HG03039 (cell line): ENCODE results near the gene KMT2C.
A peak's percentile ranks its signal among the peaks of the same experiment; 100 is the strongest.
"Not testable (repeated sequence)": the region's sequence is repeated elsewhere in the genome, so short reads cannot be mapped to it uniquely, and the experiment has no call there.

Experiments used
- ATAC-seq: cut with Tn5 transposase; IDR thresholded peaks from one replicate; pipeline ENCODE4 v1.9.1; 2021; ENCODE audit warnings: mild to moderate bottlenecking, moderate library complexity; ENCODE audit not compliant: unreplicated experiment

KMT2C gene

DNA sequence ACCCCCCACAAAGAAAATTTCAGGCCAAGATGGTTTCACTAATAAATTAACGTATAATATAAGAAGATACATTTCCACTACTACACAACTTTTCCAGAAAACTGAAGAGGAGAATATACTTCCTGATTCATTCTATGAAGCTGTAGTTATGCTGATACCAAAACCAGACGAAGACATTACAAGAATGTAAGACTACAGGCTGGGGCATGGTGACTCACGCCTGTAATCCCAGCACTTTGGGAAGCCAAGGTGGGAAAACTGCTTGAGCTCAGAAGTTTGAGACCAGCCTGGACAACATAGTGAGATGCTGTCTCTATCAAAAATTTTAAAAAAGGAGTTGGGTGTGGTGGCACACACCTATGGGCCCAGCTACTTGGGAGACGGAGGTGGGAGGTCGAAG lies 201.4 kb downstream of the KMT2C start:
- ATAC-seq: not testable (repeated sequence)

DNA sequence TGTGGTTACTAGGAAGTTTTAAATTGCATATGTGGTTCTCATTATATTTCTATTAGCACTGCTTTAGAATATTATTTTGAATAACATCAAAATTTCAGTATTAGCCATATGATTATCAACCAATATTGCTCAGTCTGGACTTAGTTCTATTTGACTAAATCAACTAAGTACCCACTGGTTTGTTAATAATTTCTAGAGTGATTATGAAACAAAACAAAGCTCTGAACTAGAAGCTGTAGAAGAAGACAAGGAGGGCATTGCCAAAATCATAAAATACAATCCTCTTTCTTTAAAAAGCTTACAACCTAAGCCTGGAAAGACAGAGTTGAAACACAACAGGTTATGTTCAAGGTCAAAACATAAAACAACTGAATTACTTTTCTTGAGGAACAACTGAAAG lies 204.7 kb downstream of the KMT2C start:
- ATAC-seq: no peak

DNA sequence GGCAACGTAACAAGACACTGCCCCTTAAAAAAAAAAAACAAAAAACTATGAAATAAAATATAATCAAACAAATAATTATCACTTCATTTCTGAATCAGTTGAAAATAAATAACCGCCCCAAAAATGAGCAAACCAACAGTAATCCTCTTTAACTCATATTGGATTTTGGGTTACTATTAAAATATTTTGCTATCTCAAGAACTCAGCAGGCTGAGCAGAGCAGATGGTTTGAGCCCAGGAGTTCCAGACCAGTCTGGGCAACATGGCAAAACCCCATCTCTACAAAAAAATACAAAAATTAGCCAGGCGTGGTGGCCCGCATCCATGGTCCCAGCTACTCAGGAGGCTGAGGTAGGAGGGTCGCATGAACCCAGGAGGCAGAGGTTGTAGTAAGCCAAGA lies 216.2 kb downstream of the KMT2C start:
- not testable (repeated sequence) for ATAC-seq

DNA sequence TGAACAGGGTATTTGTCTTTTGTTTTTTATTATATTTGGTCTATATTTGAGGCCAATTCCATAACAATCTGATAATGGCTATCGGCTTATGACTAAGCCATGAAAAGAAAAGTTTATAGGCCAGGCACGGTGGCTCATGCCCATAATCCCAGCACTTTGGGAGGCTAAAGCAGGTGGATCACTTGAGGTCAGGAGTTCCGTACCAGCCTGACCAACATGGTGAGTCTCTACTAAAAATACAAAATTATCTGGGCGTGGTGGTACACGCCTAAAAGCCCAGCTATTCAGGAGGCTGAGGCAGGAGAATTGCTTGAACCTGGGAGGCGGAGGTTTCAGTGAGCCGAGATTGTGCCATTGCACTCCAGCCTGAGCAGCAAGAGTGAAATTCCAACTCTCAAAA lies 227.0 kb downstream of the KMT2C start:
- not testable (repeated sequence) for ATAC-seq

DNA sequence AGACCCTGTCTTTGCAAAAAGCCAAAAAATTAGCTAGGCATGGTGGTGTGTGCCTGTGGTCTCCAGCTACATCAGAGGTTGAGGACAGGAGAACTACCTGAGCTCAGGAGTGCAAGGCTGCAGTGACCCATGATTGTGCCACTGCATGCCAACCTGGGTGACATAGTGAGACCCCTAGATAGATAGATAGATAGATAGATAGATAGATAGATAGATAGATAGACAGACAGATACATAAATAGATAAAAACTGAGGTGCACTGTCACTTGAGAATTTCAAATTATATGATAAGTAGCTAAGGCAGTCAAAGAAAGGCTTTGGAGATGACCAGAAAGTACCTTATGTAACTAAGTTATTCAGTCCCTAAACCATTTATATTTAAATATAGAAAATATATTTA lies 231.4 kb downstream of the KMT2C start:
- ATAC-seq: not testable (repeated sequence)

GRCh38 chr7:152203095-152203494 lies 232.7 kb downstream of the KMT2C start:
- ATAC-seq: no peak

DNA sequence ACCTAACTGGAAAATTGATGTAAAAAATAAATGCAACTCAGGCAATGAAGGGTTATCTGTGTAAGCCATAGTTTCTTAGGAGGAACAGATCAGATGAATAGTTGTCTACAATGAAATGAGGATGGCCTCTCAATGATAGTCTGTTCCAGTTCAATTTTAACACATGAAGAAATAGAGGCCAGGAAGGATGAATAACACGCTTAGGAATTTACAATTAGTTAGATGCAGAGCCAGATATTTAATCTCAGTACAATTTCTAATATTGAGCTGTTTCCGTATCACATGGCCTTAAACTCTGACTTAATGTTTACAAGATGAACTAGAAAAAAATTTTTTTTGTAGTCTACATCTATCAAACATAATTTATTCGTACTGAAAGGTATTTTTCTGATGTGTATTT lies 233.7 kb downstream of the KMT2C start:
- no peak for ATAC-seq

- ATAC-seq: no peak
These were observed 235.4 kb downstream of the KMT2C start for GRCh38 chr7:152200395-152200794.

DNA sequence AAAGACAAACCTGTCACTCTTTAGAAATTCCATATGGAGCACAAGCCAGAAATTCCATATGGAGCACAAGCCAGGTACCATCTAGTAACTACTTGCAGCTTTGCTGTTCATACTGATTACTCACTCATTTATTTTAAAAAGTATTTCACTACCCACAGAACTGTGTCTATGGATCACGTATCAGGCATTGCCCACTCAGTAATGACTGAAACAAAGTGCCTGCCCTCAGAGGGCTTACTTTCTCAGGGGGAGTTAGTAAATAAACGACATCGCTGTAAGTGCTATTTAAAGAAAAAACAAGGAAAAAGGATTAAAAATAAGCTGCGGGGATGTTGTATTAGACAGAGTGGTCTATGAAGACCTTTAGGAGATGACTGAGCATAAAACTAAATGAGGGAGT lies 239.4 kb downstream of the KMT2C start:
- ATAC-seq: no peak

DNA sequence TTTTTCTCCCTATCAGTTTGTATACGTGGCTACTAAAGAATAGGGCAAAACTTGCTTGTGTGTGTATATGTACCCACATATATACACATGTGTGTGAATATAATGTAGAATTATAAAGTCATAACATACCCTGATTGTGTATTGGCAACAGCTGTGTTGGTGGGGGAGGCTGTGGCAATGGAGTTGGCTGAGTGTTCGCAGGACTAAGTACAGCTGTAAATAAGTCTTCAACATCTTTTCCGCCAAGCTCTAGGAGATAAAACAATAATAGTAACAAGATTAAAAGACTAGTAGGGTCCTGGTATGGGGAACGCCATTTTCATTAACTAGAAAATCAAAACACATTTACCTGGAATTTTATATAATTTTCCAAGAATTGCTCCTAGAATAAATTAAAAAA lies 241.9 kb downstream of the KMT2C start:
- ATAC-seq: no peak

- no peak for ATAC-seq
These were observed 246.7 kb downstream of the KMT2C start for GRCh38 chr7:152189061-152189460.

DNA sequence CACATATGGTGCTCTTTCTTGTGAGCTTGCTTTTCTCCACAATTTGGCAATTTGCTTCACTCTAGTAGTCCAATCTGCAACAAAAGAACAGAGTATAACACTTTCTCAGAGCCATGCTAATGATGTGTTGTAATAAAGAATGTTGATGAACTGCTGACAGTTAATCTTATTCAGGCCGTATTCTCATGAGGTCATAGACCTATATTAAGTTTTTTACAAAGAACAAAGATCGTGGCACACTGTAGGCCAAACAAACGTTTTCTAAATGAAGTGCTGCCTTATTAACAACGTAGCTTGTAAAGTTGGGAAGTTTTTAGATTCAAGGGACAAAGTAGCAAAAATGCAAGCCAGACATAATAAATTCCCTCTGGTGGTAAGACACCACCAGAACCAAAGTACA lies 250.2 kb downstream of the KMT2C start:
- no peak for ATAC-seq

DNA sequence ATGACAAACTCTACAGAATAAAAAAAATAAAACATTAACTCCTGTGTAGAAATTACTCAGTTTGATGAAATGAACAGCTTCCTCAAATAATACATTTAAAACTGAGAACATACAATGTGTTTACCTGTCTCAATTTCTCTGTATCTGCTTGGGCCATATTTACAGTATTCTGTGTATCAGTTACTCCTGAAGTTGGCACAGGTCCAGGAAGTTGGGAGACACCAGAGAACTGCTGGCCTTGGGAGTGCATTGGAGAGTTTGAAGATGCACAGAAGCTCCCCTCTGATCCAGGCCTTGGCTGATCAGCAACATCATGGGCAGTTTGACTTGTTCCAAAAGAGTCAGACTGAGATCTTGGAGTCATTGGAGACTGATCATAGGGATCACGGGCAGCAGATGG lies 255.2 kb downstream of the KMT2C start:
- ATAC-seq: no peak

- no peak for ATAC-seq
These were observed 255.8 kb downstream of the KMT2C start for GRCh38 chr7:152180048-152180447.

GRCh38 chr7:152178405-152179058 lies 257.3 kb downstream of the KMT2C start:
- ATAC-seq: no peak

DNA sequence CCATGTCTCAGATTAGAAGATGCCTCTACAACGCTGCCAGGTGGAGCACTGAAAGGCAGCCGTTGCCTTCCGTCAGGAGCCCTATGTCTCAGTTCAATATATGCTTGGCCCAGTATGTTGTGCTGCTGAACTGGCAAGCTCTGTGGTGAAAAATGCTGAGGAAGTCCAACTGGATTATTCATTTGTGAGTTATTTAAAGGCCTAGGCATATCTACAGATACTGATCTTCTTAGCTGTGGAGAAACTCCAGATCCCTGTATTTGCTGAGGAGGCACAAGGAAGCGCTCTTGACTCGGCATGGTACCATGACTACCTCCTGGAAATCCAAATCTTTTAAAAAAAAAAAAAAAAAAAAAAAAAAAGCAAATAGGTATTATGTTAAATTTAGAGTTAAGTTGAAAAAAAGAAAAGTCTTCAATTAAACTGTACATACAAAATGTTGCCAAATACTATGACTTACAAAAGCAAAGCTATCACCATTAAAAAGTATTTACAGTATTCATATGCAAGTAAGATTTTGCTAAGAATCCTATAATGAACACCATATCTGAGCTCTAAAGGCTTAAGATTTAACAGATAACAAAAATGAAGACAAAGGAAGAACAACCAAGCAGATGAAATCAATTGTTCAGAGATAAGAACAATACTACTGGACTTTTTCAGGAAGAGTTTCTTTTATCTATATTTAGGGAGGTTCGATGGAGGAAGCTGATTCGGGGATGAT lies 258.0 kb downstream of the KMT2C start:
- no peak for ATAC-seq

- ATAC-seq: no peak
These were observed 259.0 kb downstream of the KMT2C start for GRCh38 chr7:152176797-152177196.

DNA sequence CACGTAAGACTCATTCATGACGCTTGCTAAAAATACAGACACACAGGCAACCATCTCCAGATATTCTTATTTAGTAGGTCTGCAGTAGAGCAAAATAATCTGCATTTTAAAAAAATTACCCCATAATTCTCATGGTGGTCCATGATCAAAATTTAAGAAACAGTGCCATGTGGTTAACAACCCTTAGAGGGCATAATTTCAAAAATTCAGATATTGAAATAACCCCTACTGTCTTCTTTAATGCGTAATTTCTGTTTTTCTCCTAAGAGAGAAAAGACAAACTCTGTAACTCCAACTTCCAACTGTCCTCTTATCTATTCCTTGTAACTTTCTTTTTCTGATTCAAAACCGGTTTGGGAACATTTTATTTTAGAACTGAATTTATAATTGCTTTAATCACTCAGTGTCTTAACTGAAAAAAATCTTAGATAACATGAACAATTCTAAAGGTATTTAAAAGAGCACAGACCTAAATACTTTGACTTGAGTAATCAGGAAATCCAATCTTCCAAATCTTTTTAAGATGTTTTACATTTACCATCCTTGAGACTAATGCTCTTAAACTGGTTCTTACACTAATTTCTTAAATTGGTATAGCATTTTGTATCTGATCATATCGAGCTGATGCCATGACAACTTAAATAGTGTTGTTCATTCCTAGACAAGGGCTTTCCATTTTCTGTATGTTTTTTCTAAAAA lies 262.3 kb downstream of the KMT2C start:
- ATAC-seq: no peak

- no peak for ATAC-seq
These were observed 273.5 kb downstream of the KMT2C start for GRCh38 chr7:152162287-152162686.

- no peak for ATAC-seq
These were observed 274.6 kb downstream of the KMT2C start for GRCh38 chr7:152161171-152161570.

GRCh38 chr7:152158801-152159587 lies 276.8 kb downstream of the KMT2C start:
- peak; percentile 86 for ATAC-seq
